BLaER1 treated with 17β-estradiol and CSF1 and Interleukin-3, amounts not matched to agents 10 nM and 100 nM (cell line): ENCODE results near the gene SDK2.

Source experiments
- H3K27ac ChIP-seq, 11 experiments: shearing (Covaris generic); formaldehyde crosslinking; 2 replicates each; pipeline ENCODE4 v1.8.1; 2022
- H3K27me3 ChIP-seq, 11 experiments: shearing (Covaris generic); formaldehyde crosslinking; 2 replicates each; pipeline ENCODE4 v1.8.1; 2022
- H3K36me3 ChIP-seq, 11 experiments: shearing (Covaris generic); formaldehyde crosslinking; 2 replicates each; pipeline ENCODE4 v1.8.1; 2022
- H3K4me1 ChIP-seq, 10 experiments: shearing (Covaris generic); formaldehyde crosslinking; 2 replicates each; pipeline ENCODE4 v1.8.1; 2022
- H3K4me2 ChIP-seq, 11 experiments: shearing (Covaris generic); formaldehyde crosslinking; 2 replicates each; pipeline ENCODE4 v1.8.1; 2022
- H3K4me3 ChIP-seq, 10 experiments: shearing (Covaris generic); formaldehyde crosslinking; 2 replicates each; pipeline ENCODE4 v1.8.1; 2022
- H3K9ac ChIP-seq, 11 experiments: shearing (Covaris generic); formaldehyde crosslinking; 2 replicates each; pipeline ENCODE4 v1.8.1; 2022
- H3K9me3 ChIP-seq, 11 experiments: shearing (Covaris generic); formaldehyde crosslinking; replicated peaks in 1 of 11; 2 replicates each; pipeline ENCODE4 v1.8.1; 2022
- H4K20me1 ChIP-seq, 11 experiments: shearing (Covaris generic); formaldehyde crosslinking; 2 replicates each; pipeline ENCODE4 v1.8.1; 2022
- Cebpa-rat ChIP-seq, 11 experiments: shearing (Covaris generic); IDR thresholded peaks; 2 replicates each; pipeline ENCODE4 v1.8.1; 2022

SDK2 gene

DNA sequence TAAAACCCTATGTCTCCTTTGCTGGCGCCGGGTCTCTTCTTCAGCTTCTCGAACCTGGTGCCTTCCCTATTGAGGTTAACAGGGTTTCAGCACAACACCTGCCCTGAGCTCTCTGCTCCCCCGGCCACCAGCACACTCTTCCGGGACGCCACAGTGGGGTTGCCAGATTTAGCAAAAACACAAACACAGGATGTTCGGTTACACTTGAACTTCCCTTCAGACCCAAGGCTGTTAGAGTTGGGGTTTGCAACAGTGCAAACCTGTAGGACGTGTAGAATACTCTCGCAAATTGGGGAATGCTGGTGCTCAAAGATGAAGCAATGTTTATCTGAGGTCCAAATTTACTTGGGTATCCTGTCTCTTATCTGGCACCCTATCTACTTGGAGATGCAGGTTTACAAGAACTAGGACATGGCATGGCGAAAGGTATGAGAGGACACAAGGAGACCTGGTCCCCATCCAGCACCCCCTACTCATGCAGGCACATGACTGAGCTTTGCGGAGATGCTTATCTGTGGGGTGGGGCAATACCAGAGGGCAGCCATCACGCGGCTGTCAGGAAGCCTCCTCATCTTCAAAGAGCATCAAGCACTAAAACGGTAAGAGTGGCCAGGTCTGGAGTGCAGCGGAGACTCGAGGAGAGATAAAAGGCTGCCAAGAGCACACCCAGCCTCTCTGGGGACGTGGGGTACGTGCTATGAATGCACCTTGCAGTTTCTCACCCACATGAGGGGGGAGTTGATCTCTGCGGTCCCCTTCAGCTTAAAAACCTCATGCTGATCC, 52.8 kb downstream of the SDK2 start:
- Histone ChIP-seq H3K27me3 (peaks cover 0 to 9% (median 0%) of the 10 kb centered on the region in 11 experiments; a peak in 2 of 22 replicates), H3K4me1 (peaks cover 53 to 100% (median 100%) of the 10 kb centered on the region in 10 experiments), H4K20me1 (peaks cover 0 to 10% (median 0%) of the 10 kb centered on the region in 11 experiments; a peak in 2 of 22 replicates), H3K4me2 (peak overlapping the region; percentile 64 to 98 (median 93)), H3K9ac (peak overlapping the region in 8 of 11 experiments; percentile 18 to 71 (median 62); a peak in 16 of 22 replicates), H3K27ac (peak overlapping the region in 9 of 11 experiments; percentile 45 to 83 (median 73); a peak in 18 of 22 replicates), H3K36me3 (no peaks in the 10 kb centered on the region), H3K4me3 (peak overlapping the region in 7 of 10 experiments; percentile 12 to 52 (median 46); a peak in 13 of 20 replicates), H3K9me3 (no peaks in the 10 kb centered on the region)
- TF ChIP-seq Cebpa-rat (IDR thresholded peaks at IDR 0.05) = peak in 2 of 11 experiments; percentile 22 to 55; a peak in 2 of 22 replicates

DNA sequence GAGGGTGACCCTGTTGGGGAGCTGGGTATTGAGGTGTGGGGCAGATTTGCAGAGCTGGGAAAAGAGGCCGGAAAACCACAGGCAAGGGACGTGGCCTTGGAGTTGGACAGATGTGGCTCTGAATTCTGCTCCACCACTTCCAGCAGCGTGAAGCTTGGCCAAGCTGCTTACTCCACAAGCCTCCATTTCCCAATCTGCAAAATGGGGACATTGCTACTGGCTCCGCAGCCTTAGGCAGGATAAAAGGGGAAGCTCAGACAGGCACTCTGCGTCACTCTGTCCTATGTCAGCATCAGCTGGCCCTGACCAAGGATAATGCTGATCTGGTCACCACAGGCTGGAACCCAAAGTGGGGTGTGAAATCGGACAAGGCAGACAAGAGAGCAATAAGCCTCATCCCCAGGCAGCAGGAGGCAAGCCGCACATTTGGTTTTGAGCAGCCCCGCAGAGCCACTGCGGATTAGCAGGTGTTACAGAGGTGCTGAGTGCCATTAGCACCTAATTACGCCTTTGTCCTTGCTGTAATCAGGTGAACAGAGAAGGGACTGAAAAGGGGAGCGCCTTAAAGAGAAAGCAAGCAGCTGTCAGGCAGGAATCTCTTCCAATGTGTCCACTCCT, 54.8 kb downstream of the SDK2 start:
- Histone ChIP-seq H4K20me1 (peaks cover 0 to 10% (median 0%) of the 10 kb centered on the region in 11 experiments; a peak in 2 of 22 replicates), H3K9me3 (no peaks in the 10 kb centered on the region), H3K36me3 (no peaks in the 10 kb centered on the region), H3K4me3 (no peak overlapping the region), H3K4me2 (peak overlapping the region; percentile 18 to 98 (median 93)), H3K4me1 (peaks cover 50 to 100% (median 100%) of the 10 kb centered on the region in 10 experiments), H3K9ac (peak overlapping the region in 4 of 11 experiments; percentile 11 to 24 (median 16); a peak in 2 of 22 replicates), H3K27me3 (peaks cover 0 to 9% (median 0%) of the 10 kb centered on the region in 11 experiments; a peak in 2 of 22 replicates), H3K27ac (peak overlapping the region in 7 of 11 experiments; percentile 27 to 83 (median 67); a peak in 9 of 22 replicates)
- TF ChIP-seq Cebpa-rat (IDR thresholded peaks at IDR 0.05) = no peak

DNA sequence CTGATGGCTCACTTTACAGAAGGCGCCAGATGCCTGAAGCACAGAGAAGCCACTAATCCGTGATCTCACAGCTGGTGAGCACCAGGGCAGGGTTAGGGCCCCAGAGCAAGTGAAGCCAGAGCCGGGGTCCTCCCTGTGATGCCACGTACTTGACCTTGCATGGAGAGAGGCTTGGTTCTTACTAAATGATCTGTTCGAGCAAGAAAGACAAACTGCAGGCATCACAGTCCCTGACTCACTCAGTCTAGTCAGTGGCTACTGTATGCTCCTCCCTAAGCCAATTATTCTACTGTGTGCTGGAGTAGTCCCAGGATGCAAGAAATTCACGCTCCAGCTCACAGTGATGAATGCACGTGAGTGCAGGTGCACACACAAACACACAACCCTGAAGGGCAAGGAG, 55.4 kb downstream of the SDK2 start:
- TF ChIP-seq Cebpa-rat (IDR thresholded peaks at IDR 0.05) = no peak
- H3K9ac ChIP-seq = peak overlapping the region in 3 of 11 experiments; percentile 27 to 53 (median 31); a peak in 2 of 22 replicates
- H3K9me3 ChIP-seq = no peaks in the 10 kb centered on the region
- H4K20me1 ChIP-seq = peaks cover 0 to 10% (median 0%) of the 10 kb centered on the region in 11 experiments; a peak in 2 of 22 replicates
- no peaks in the 10 kb centered on the region for H3K36me3 ChIP-seq
- H3K4me1 ChIP-seq = peaks cover 50 to 100% (median 100%) of the 10 kb centered on the region in 10 experiments
- peaks cover 0 to 9% (median 0%) of the 10 kb centered on the region in 11 experiments; a peak in 2 of 22 replicates for H3K27me3 ChIP-seq
- no peak overlapping the region for H3K4me3 ChIP-seq
- peak overlapping the region in 5 of 11 experiments; percentile 3 to 73 (median 39); a peak in 8 of 22 replicates for H3K27ac ChIP-seq
- peak overlapping the region in 10 of 11 experiments; percentile 58 to 98 (median 94); a peak in 19 of 22 replicates for H3K4me2 ChIP-seq

DNA sequence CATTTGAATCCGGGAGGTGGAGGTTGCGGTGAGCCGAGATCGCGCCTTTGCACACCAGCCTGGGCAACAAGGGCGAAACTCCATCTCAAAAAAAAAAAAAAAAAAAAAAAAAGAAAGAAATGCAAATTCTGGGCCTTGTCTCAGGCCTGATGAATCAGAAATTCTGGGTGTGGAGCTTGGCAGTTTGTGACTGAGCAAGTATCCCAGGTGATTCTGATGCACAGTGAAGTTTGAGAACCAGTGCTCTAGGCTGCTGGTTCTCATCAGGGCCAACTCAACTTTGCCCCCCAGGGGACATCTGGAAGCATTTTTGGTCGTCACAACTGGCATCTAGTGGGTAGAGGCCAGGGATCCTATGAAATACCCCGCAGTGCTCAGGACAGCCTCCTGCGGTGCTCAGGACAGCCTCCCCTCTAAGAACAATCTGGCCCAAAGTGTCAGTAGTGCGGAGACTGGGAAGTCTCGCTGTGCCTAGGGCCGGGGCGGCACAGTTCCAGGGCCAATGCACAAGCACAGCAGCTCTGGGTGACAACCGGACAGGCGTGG, 55.9 kb downstream of the SDK2 start:
- Histone ChIP-seq H3K4me2 (peak overlapping the region in 9 of 11 experiments; percentile 75 to 98 (median 94); a peak in 17 of 22 replicates), H3K27me3 (peaks cover 0 to 9% (median 0%) of the 10 kb centered on the region in 11 experiments; a peak in 2 of 22 replicates), H3K4me3 (no peak overlapping the region), H3K9ac (peak overlapping the region in 3 of 11 experiments; percentile 27 to 53 (median 31); a peak in 2 of 22 replicates), H3K4me1 (peaks cover 50 to 100% (median 100%) of the 10 kb centered on the region in 10 experiments), H3K27ac (peak overlapping the region in 5 of 11 experiments; percentile 3 to 73 (median 39); a peak in 8 of 22 replicates), H4K20me1 (peaks cover 0 to 10% (median 0%) of the 10 kb centered on the region in 11 experiments; a peak in 2 of 22 replicates), H3K9me3 (no peaks in the 10 kb centered on the region), H3K36me3 (no peaks in the 10 kb centered on the region)
- TF ChIP-seq Cebpa-rat (IDR thresholded peaks at IDR 0.05) = no peak

- Histone ChIP-seq H3K27ac (0 out of 22 replicates have a peak overlapping the region, but pooled peaks of 1 of the 11 experiments have one; percentile 10), H3K4me1 (peaks cover 42 to 100% (median 100%) of the 10 kb centered on the region in 10 experiments), H3K9ac (peak overlapping the region in 2 of 11 experiments; percentile 16 to 29; a peak in 1 of 22 replicates), H4K20me1 (peaks cover 0 to 10% (median 0%) of the 10 kb centered on the region in 11 experiments; a peak in 2 of 22 replicates), H3K36me3 (no peaks in the 10 kb centered on the region), H3K4me3 (no peak overlapping the region), H3K27me3 (peaks cover 0 to 9% (median 0%) of the 10 kb centered on the region in 11 experiments; a peak in 2 of 22 replicates), H3K9me3 (no peaks in the 10 kb centered on the region), H3K4me2 (peak overlapping the region; percentile 36 to 98 (median 93))
- TF ChIP-seq Cebpa-rat (IDR thresholded peaks at IDR 0.05) = no peak
Measured at GRCh38 chr17:73586921-73587602, 57.2 kb downstream of the SDK2 start.

GRCh38 chr17:73586275-73586832, 57.9 kb downstream of the SDK2 start:
- H3K9ac ChIP-seq = peak overlapping the region in 1 of 11 experiments; percentile 18; a peak in 1 of 22 replicates
- H3K4me3 ChIP-seq = peak overlapping the region in 1 of 10 experiments; percentile 36; a peak in 1 of 20 replicates
- peaks cover 0 to 9% (median 0%) of the 10 kb centered on the region in 11 experiments; a peak in 2 of 22 replicates for H3K27me3 ChIP-seq
- TF ChIP-seq Cebpa-rat (IDR thresholded peaks at IDR 0.05) = no peak
- peaks cover 0 to 10% (median 0%) of the 10 kb centered on the region in 11 experiments; a peak in 3 of 22 replicates for H4K20me1 ChIP-seq
- no peaks in the 10 kb centered on the region for H3K36me3 ChIP-seq
- peaks cover 35 to 100% (median 100%) of the 10 kb centered on the region in 10 experiments for H3K4me1 ChIP-seq
- no peaks in the 10 kb centered on the region for H3K9me3 ChIP-seq
- peak overlapping the region in 10 of 11 experiments; percentile 22 to 98 (median 94); a peak in 20 of 22 replicates for H3K4me2 ChIP-seq
- H3K27ac ChIP-seq = peak overlapping the region in 1 of 11 experiments; percentile 9; a peak in 1 of 22 replicates

DNA sequence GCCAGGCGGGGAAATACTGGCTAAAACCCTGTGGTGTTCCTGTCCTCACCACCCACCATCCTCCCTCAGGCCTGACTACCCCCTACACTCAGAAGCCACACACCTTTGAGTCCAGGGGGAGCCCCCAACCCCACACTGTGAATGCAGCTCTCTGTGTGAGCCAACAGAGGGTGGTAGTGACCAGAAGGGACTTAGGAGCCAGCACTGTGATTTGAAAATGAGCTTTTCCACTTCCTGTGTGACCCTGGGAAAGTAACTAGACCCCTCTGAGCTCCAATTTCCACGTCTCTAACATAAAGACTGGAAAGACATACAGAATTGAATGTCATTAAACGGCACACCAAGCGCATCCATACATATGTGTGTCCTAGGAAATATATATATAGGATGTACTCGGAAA, 58.7 kb downstream of the SDK2 start:
- Histone ChIP-seq H3K36me3 (no peaks in the 10 kb centered on the region), H3K27me3 (peaks cover 0 to 9% (median 0%) of the 10 kb centered on the region in 11 experiments; a peak in 2 of 22 replicates), H3K9me3 (no peaks in the 10 kb centered on the region), H3K9ac (peak overlapping the region in 1 of 11 experiments; percentile 18; a peak in 2 of 22 replicates), H3K27ac (peak overlapping the region in 2 of 11 experiments; percentile 0 to 37; a peak in 3 of 22 replicates), H3K4me2 (peak overlapping the region in 9 of 11 experiments; percentile 75 to 98 (median 94); a peak in 17 of 22 replicates), H3K4me1 (peaks cover 30 to 98% (median 94%) of the 10 kb centered on the region in 10 experiments), H3K4me3 (no peak overlapping the region; a peak in 1 of 20 replicates), H4K20me1 (peaks cover 0 to 10% (median 0%) of the 10 kb centered on the region in 11 experiments; a peak in 3 of 22 replicates)
- TF ChIP-seq Cebpa-rat (IDR thresholded peaks at IDR 0.05) = no peak
